Mesothelial cell of epicardium (in vitro differentiated cells): ENCODE data around the gene PLK3. TPM values are rescaled to one million over a fixed set of nuclear protein-coding genes. Genes with fewer than 3 reads are reported as not detected.
"Not testable (repeated sequence)": the region's sequence is repeated elsewhere in the genome, so short reads cannot be mapped to it uniquely, and the experiment has no call there.

Source experiments
- DNase-seq, 2 experiments: peaks; one replicate each; pipeline ENCODE4 v3.0.0; 2021; ENCODE audit warnings: low spot score in 2 of 2; ENCODE audit not compliant: unreplicated experiment in 2 of 2
- H3K27ac Mint-ChIP-seq: 2 replicates; pipeline ENCODE4 v1.8.0; 2021; ENCODE audit warnings: mixed read lengths
- H3K27me3 Mint-ChIP-seq: 2 replicates; pipeline ENCODE4 v1.8.0; 2021; ENCODE audit warnings: low read depth, mixed read lengths
- H3K36me3 Mint-ChIP-seq: 2 replicates; pipeline ENCODE4 v1.8.0; 2021; ENCODE audit warnings: mixed read lengths
- H3K4me1 Mint-ChIP-seq: 2 replicates; pipeline ENCODE4 v1.8.0; 2021; ENCODE audit warnings: mixed read lengths
- H3K4me3 Mint-ChIP-seq: 2 replicates; pipeline ENCODE4 v1.8.0; 2021; ENCODE audit warnings: mild to moderate bottlenecking, moderate library complexity, mixed read lengths
- H3K9me3 Mint-ChIP-seq: 2 replicates; pipeline ENCODE4 v1.8.0; 2021; ENCODE audit warnings: mixed read lengths
- total RNA-seq: library from RNA; stranded (reverse); gene quantifications from 3 replicates; pipeline ENCODE4 v1.2.1, GENCODE V29; 2021
- TF ChIP-seq, protein P1 (sequence below): fragments of 200-600 bp; sonication (generic); IDR thresholded peaks from one replicate; pipeline ENCODE4 v1.5.0; 2021; ENCODE audit warnings: antibody characterized with exemption; ENCODE audit not compliant: unreplicated experiment

Gene PLK3
- total RNA-seq, 1 donor from 2014 or later = 27.5 TPM

DNA sequence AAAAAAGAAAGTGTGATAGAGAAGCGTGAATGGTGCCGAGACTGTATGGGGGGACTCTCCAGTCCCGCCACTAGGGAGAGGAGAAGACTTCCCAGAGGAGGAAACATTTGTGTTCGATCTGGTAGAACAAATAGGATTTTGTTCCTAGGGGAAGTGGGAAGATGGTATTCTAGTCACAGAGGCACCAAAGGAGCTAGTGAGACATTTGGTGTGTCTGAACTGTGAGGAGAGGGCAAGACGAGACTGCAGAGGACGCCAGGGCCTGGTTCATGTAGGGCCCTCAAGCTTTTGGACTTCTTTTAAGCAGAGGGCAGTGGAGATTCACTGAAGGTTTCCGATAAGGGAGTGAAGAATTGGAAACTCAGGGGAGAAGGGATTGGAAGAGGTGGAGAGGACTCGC, 11.1 kb downstream of the PLK3 start:
- Mint-ChIP-seq H3K27ac (peak overlapping the region; percentile 71), H3K4me1 (peaks cover 52% of the 10 kb centered on the region), H3K36me3 (peaks cover 15% of the 10 kb centered on the region), H3K4me3 (no peak overlapping the region), H3K27me3 (no peaks in the 10 kb centered on the region), H3K9me3 (no peaks in the 10 kb centered on the region)
- DNase-seq = no peak
- TF ChIP-seq, protein P1, sequence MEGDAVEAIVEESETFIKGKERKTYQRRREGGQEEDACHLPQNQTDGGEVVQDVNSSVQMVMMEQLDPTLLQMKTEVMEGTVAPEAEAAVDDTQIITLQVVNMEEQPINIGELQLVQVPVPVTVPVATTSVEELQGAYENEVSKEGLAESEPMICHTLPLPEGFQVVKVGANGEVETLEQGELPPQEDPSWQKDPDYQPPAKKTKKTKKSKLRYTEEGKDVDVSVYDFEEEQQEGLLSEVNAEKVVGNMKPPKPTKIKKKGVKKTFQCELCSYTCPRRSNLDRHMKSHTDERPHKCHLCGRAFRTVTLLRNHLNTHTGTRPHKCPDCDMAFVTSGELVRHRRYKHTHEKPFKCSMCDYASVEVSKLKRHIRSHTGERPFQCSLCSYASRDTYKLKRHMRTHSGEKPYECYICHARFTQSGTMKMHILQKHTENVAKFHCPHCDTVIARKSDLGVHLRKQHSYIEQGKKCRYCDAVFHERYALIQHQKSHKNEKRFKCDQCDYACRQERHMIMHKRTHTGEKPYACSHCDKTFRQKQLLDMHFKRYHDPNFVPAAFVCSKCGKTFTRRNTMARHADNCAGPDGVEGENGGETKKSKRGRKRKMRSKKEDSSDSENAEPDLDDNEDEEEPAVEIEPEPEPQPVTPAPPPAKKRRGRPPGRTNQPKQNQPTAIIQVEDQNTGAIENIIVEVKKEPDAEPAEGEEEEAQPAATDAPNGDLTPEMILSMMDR = no peak

DNA sequence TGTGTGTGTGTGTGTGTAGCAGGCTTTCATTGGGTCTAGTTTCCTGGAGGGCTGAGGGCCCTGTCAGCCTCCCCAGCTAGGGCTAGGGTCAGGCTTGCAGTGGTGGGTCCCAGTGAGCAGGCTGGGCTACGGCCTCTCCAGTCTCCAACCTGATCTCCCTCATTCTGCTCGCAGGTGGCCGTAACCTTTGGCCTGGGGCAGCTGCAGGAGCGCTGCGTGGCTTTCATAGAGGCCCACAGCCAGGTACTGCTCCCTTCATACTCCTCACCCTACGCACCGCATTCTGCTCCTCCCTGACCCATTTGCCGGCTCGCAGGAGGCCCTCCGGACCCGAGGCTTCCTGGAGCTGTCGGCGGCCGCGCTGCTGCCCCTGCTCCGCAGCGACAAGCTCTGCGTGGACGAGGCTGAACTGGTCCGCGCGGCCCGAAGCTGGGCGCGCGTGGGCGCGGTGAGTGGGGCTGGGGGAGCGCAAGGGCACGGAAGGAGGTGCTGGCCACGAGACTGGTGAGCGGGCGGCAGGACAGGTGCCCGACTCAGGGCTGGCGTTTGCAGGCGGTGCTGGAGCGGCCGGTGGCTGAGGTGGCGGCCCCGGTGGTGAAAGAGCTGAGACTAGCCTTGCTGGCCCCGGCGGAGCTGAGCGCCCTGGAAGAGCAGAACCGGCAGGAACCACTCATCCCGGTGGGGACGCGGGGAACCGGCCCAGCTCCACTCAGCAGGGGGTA, 12.8 kb downstream of the PLK3 start:
- H3K9me3 Mint-ChIP-seq = peaks cover 5% of the 10 kb centered on the region
- peak overlapping the region; percentile 24 for H3K4me3 Mint-ChIP-seq
- peaks cover 15% of the 10 kb centered on the region for H3K36me3 Mint-ChIP-seq
- H3K27ac Mint-ChIP-seq = no peak overlapping the region
- TF ChIP-seq, protein P1 = no peak
- peaks cover 44% of the 10 kb centered on the region for H3K4me1 Mint-ChIP-seq
- no peak for DNase-seq
- H3K27me3 Mint-ChIP-seq = no peaks in the 10 kb centered on the region

DNA sequence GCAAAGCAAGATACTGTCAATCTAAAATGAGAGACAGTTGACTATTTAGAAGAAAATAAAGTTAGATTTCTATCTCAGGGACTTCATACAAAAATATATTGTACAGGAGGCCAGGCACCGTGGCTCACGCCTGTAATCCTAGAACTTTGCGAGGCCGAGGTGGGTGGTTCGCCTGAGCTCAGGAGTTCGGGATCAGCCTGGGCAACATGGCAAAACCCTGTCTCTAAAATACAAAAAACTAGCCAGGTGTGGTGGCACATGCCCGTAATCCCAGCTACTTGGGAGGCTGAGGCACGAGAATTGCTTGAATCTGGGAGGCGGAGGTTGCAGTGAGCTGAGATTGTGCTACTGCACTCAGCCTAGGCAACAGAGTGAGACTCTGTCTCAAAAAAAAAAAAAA, 15.7 kb downstream of the PLK3 start:
- H3K4me3 Mint-ChIP-seq = not testable (repeated sequence)

DNA sequence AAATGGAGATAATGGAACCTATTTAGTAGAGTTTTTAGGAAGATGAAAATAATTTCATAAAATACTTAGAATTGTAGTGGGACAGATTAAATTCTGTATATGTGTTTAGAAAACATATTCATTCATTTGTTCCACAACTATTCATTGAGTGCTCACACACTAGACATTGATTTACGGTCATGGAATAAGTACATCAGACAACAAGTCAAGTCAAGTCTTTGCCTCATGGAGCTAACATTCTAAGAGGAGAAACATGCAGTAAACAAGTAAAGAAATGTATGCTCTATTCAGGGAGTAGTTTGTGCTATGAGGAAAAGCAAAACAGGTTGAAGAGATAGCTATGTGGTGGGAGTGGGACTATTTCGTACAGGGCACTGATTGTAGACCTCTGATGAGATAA, 17.1 kb downstream of the PLK3 start:
- no peak overlapping the region for H3K4me3 Mint-ChIP-seq
- DNase-seq = no peak
- peaks cover 8% of the 10 kb centered on the region for H3K9me3 Mint-ChIP-seq
- H3K27ac Mint-ChIP-seq = peak overlapping the region; percentile 30
- peaks cover 11% of the 10 kb centered on the region for H3K36me3 Mint-ChIP-seq
- peaks cover 24% of the 10 kb centered on the region for H3K4me1 Mint-ChIP-seq
- TF ChIP-seq, protein P1 = no peak
- H3K27me3 Mint-ChIP-seq = no peaks in the 10 kb centered on the region

More for the DNA sequence above, 15.7 kb downstream of the PLK3 start:
- H3K27me3 Mint-ChIP-seq, DNase-seq, H3K27ac Mint-ChIP-seq, H3K9me3 Mint-ChIP-seq: not testable (repeated sequence)
- Mint-ChIP-seq H3K36me3 (peaks cover 15% of the 10 kb centered on the region), H3K4me1 (peaks cover 34% of the 10 kb centered on the region)

DNA sequence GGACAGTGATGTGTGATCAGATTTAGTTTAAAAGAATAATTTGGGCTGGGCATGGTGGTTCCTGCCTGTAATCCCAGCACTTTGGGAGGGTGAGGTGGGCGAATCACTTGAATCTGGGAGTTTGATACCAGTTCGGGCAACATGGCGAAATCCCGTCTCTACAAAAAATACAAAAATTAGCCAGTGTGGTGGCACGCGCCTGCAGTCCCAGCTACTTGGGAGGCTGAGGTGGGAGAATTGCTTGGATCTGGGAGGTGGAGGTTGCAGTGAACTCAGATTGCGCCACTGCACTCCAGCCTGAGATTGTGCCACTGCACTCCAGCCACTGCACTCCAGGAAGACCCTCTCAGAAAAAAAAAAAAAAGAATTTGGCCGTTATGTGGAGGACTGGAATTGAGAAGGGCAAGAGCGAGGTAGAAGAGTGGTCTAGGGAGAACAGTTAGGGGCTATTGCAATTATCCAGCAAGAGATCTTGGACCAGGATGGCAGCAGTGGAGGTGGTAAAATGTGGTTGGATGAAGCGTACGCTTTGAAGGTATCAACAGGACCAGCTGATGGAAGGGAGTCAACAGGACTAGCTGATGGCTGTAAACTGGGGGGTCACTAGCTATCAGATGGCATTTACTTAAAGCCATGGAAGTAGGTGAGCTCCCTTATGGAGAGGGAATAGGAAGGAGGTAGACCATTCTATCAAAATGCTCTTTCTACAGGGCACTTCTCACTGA, 17.8 kb downstream of the PLK3 start:
- Mint-ChIP-seq H3K27me3 (no peaks in the 10 kb centered on the region), H3K9me3 (peaks cover 8% of the 10 kb centered on the region), H3K4me3 (peak overlapping the region; percentile 47), H3K27ac (peak overlapping the region; percentile 35), H3K36me3 (peaks cover 11% of the 10 kb centered on the region), H3K4me1 (peaks cover 24% of the 10 kb centered on the region)
- TF ChIP-seq, protein P1 = no peak
- DNase-seq = no peak

DNA sequence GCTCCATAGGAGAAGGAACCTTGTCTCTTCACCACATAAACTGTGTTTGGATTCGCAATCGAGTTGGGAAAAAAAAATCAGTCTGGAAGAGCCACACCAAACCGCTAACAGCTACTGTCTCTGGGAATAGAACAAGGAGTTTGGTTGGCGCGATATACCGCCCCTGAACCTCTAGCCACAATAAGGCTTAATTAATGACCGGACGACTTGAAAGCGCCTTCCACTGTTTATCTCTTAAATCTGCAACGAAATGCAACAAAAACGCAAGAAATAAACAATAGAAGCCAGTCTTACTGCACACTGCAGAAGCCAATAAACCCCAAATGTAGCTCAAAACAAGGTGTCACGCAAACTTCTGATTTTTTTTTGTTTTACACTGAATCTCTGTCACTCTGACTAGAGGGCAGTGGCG, 19.0 kb downstream of the PLK3 start:
- H3K27ac Mint-ChIP-seq = peak overlapping the region; percentile 100
- H3K36me3 Mint-ChIP-seq = peaks cover 11% of the 10 kb centered on the region
- no peaks in the 10 kb centered on the region for H3K27me3 Mint-ChIP-seq
- H3K4me1 Mint-ChIP-seq = peaks cover 24% of the 10 kb centered on the region
- DNase-seq = no peak
- TF ChIP-seq, protein P1 = no peak
- peak overlapping the region; percentile 87 for H3K4me3 Mint-ChIP-seq
- H3K9me3 Mint-ChIP-seq = peaks cover 8% of the 10 kb centered on the region
